Liver (tissue), 9 donors: ENCODE measurements around the gene FAHD2A. TPM values are rescaled to one million over a fixed set of nuclear protein-coding genes. Genes with fewer than 3 reads are reported as not detected.

Source experiments
- DNase-seq: peaks from one replicate; pipeline ENCODE4 v3.0.0-alpha.2; 2017; ENCODE audit warnings: low spot score
- H3K27ac ChIP-seq, 2 donors: one replicate each; pipeline ENCODE4 v1.7.0; 2013; ENCODE audit warnings: inconsistent platforms in 2 of 2, low read length in 2 of 2, control low read depth in 1 of 2, low read depth in 1 of 2, mild to moderate bottlenecking in 1 of 2
- H3K27me3 ChIP-seq, 4 donors: one replicate each; pipeline versions ENCODE4 v1.6.1 to v1.7.0; 2013; ENCODE audit warnings: low read length in 3 of 4, inconsistent platforms in 1 of 4, mild to moderate bottlenecking in 1 of 4, moderate library complexity in 1 of 4; ENCODE audit not compliant: control insufficient read depth in 4 of 4, insufficient read depth in 4 of 4
- H3K36me3 ChIP-seq, 4 donors: one replicate each; pipeline versions ENCODE4 v1.6.1 to v1.7.0; 2013; ENCODE audit warnings: low read length in 3 of 4, mild to moderate bottlenecking in 3 of 4, low read depth in 1 of 4, moderate library complexity in 1 of 4; ENCODE audit not compliant: control insufficient read depth in 4 of 4, insufficient read depth in 3 of 4
- H3K4me1 ChIP-seq, 4 donors: one replicate each; pipeline versions ENCODE4 v1.6.1 to v1.7.0; 2013; ENCODE audit warnings: low read length in 3 of 4, mild to moderate bottlenecking in 3 of 4, moderate library complexity in 1 of 4; ENCODE audit not compliant: control insufficient read depth in 4 of 4, insufficient read depth in 4 of 4
- H3K4me3 ChIP-seq, 3 donors: one replicate each; pipeline versions ENCODE4 v1.6.1 to v1.7.0; 2013; ENCODE audit warnings: low read length in 3 of 3, control low read depth in 1 of 3, low read depth in 1 of 3, mild to moderate bottlenecking in 1 of 3
- H3K9ac ChIP-seq, 2 donors: one replicate each; pipeline ENCODE4 v1.7.0; 2013; ENCODE audit warnings: low read length in 2 of 2, mild to moderate bottlenecking in 2 of 2, moderate library complexity in 2 of 2, control low read depth in 1 of 2, low read depth in 1 of 2
- H3K9me3 ChIP-seq, 4 donors: one replicate each; pipeline versions ENCODE4 v1.6.1 to v1.7.0; 2013; ENCODE audit warnings: low read length in 3 of 4; ENCODE audit not compliant: control insufficient read depth in 4 of 4
- CTCF ChIP-seq: fragments of 150-350 bp; IDR thresholded peaks from 2 replicates; pipeline ENCODE4 v1.5.1; 2017; ENCODE audit warnings: improper control_type of control experiment, low read depth, low read length; ENCODE audit not compliant: missing input control
- EGR1 ChIP-seq, 2 donors: IDR thresholded peaks; 2 replicates each; pipeline ENCODE4 v1.6.1; 2016 to 2018; ENCODE audit warnings: antibody characterized with exemption in 2 of 2, low read depth in 2 of 2
- FOXA1 ChIP-seq: IDR thresholded peaks from 2 replicates; pipeline ENCODE4 v1.6.1; 2016; ENCODE audit warnings: antibody characterized with exemption
- FOXA2 ChIP-seq: IDR thresholded peaks from 2 replicates; pipeline ENCODE4 v1.6.1; 2016; ENCODE audit warnings: antibody characterized with exemption
- HNF4A ChIP-seq, 2 donors: conservative IDR thresholded peaks; 2 replicates each; pipeline ENCODE4 v1.6.1; 2016; ENCODE audit warnings: antibody characterized with exemption in 2 of 2, mild to moderate bottlenecking in 2 of 2
- HNF4G ChIP-seq: IDR thresholded peaks from 2 replicates; pipeline ENCODE4 v1.6.1; 2016; ENCODE audit warnings: antibody characterized with exemption
- JUND ChIP-seq, 2 donors: IDR thresholded peaks; 2 replicates each; pipeline ENCODE4 v1.6.1; 2016; ENCODE audit warnings: antibody characterized with exemption in 2 of 2
- MAX ChIP-seq: IDR thresholded peaks from 2 replicates; pipeline ENCODE4 v1.6.1; 2016; ENCODE audit warnings: antibody characterized with exemption
- NR2F2 ChIP-seq: IDR thresholded peaks from 2 replicates; pipeline ENCODE4 v1.6.1; 2016; ENCODE audit warnings: antibody characterized with exemption
- RXRA ChIP-seq, 2 donors: IDR thresholded peaks; 2 replicates each; pipeline ENCODE4 v1.6.1; 2017 to 2018; ENCODE audit warnings: antibody characterized with exemption in 2 of 2, mild to moderate bottlenecking in 1 of 2
- SP1 ChIP-seq: IDR thresholded peaks from 2 replicates; pipeline ENCODE4 v1.6.1; 2018; ENCODE audit warnings: antibody characterized with exemption, mild to moderate bottlenecking
- TAF1 ChIP-seq: conservative IDR thresholded peaks from 2 replicates; pipeline ENCODE4 v1.6.1; 2016; ENCODE audit warnings: antibody characterized with exemption, mild to moderate bottlenecking
- YY1 ChIP-seq: IDR thresholded peaks from 2 replicates; pipeline ENCODE4 v1.6.1; 2016; ENCODE audit warnings: antibody characterized with exemption, mild to moderate bottlenecking
- WGBS: extraction: QIAGEN DNeasy Blood & Tissue Kit; methylation state at CpG from one replicate; pipeline ENCODE4 v1.1.7; 2013; 5-methylcytosine and 5-hydroxymethylcytosine counted together
- polyA plus RNA-seq, 2 donors: library from polyadenylated mRNA; stranded (reverse) in 1 of 2; unstranded in 1 of 2; fragments of 200-250 nt in 1 of 2; fragments of >200 nt in 1 of 2; fragmentation: Nextera tagmentation in 1 of 2; extraction: Ambion mirVana in 1 of 2; gene quantifications; one replicate each; pipeline versions ENCODE4 v1.2.1 to v1.2.3, GENCODE V29; 2013 to 2015
- total RNA-seq, 2 donors: library from RNA; depleted of rRNA; stranded (reverse); fragments of >200 nt; gene quantifications; one replicate each; pipeline ENCODE4 v1.2.3, GENCODE V29; 2014
- TF ChIP-seq, protein P1 (sequence below): IDR thresholded peaks from 2 replicates; pipeline ENCODE4 v1.6.1; 2016; ENCODE audit warnings: antibody characterized with exemption
- TF ChIP-seq, protein P2 (sequence below): IDR thresholded peaks from 2 replicates; pipeline ENCODE4 v1.6.1; 2016; ENCODE audit warnings: antibody characterized with exemption, mild to moderate bottlenecking
- TF ChIP-seq, protein P3 (sequence below): IDR thresholded peaks from 2 replicates; pipeline ENCODE4 v1.6.1; 2016; ENCODE audit warnings: antibody characterized with exemption
- donor health status: healthy.
- donor health status: healthy.
- donor health status: healthy.
- donor health status: healthy.
- donor health status: healthy.

Gene FAHD2A
- total and polyA plus RNA-seq, 4 donors: 20.1 to 105 (median 69.3) TPM

DNA sequence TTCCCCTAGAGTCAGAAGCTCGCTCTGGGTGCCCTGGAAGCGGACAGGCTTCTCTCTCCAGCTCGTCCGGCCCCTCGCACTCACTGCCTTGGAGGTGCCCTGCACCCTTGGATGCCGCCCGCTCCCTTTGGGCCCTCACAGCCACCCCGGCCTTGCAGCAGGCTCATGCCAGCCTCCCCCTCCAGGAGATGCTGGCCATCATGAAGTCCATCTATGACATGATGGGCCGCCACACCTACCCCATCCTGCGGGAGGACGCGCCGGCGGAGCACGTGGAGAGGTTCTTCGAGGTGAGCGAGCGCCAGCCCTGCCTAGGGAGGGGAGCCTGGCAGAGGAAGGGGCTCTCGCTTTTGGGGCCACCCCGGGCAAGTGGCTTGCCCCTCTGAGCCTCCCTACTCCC lies 20.3 kb upstream of the FAHD2A start:
- WGBS: 96% methylated on average over 20 of the region's 20 CpGs
- Histone ChIP-seq H3K27me3 (no peaks in the 10 kb centered on the region), H3K4me3 (no peak overlapping the region), H3K27ac (no peak overlapping the region), H3K9me3 (no peaks in the 10 kb centered on the region), H3K9ac (no peak overlapping the region), H3K4me1 (peaks cover 4 to 21% (median 13%) of the 10 kb centered on the region in 4 donors), H3K36me3 (no peaks in the 10 kb centered on the region)
- no peak for DNase-seq
- no peak for TF ChIP-seq EGR1 (IDR thresholded peaks at IDR 0.05; ENCODE audit: low read depth in 2 of 2)
- no peak for TF ChIP-seq MAX
- no peak for TF ChIP-seq RXRA (IDR thresholded peaks at IDR 0.05)
- TF ChIP-seq NR2F2: no peak
- TF ChIP-seq, protein P1, sequence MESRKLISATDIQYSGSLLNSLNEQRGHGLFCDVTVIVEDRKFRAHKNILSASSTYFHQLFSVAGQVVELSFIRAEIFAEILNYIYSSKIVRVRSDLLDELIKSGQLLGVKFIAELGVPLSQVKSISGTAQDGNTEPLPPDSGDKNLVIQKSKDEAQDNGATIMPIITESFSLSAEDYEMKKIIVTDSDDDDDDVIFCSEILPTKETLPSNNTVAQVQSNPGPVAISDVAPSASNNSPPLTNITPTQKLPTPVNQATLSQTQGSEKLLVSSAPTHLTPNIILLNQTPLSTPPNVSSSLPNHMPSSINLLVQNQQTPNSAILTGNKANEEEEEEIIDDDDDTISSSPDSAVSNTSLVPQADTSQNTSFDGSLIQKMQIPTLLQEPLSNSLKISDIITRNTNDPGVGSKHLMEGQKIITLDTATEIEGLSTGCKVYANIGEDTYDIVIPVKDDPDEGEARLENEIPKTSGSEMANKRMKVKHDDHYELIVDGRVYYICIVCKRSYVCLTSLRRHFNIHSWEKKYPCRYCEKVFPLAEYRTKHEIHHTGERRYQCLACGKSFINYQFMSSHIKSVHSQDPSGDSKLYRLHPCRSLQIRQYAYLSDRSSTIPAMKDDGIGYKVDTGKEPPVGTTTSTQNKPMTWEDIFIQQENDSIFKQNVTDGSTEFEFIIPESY: no peak
- no peak for TF ChIP-seq HNF4A (conservative IDR thresholded peaks at IDR 0.05)
- TF ChIP-seq HNF4G: no peak
- no peak for TF ChIP-seq SP1
- TF ChIP-seq YY1: no peak
- no peak for TF ChIP-seq JUND (IDR thresholded peaks at IDR 0.05)
- TF ChIP-seq TAF1: no peak
- TF ChIP-seq FOXA2: no peak
- TF ChIP-seq, protein P2, sequence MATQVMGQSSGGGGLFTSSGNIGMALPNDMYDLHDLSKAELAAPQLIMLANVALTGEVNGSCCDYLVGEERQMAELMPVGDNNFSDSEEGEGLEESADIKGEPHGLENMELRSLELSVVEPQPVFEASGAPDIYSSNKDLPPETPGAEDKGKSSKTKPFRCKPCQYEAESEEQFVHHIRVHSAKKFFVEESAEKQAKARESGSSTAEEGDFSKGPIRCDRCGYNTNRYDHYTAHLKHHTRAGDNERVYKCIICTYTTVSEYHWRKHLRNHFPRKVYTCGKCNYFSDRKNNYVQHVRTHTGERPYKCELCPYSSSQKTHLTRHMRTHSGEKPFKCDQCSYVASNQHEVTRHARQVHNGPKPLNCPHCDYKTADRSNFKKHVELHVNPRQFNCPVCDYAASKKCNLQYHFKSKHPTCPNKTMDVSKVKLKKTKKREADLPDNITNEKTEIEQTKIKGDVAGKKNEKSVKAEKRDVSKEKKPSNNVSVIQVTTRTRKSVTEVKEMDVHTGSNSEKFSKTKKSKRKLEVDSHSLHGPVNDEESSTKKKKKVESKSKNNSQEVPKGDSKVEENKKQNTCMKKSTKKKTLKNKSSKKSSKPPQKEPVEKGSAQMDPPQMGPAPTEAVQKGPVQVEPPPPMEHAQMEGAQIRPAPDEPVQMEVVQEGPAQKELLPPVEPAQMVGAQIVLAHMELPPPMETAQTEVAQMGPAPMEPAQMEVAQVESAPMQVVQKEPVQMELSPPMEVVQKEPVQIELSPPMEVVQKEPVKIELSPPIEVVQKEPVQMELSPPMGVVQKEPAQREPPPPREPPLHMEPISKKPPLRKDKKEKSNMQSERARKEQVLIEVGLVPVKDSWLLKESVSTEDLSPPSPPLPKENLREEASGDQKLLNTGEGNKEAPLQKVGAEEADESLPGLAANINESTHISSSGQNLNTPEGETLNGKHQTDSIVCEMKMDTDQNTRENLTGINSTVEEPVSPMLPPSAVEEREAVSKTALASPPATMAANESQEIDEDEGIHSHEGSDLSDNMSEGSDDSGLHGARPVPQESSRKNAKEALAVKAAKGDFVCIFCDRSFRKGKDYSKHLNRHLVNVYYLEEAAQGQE: no peak

DNA sequence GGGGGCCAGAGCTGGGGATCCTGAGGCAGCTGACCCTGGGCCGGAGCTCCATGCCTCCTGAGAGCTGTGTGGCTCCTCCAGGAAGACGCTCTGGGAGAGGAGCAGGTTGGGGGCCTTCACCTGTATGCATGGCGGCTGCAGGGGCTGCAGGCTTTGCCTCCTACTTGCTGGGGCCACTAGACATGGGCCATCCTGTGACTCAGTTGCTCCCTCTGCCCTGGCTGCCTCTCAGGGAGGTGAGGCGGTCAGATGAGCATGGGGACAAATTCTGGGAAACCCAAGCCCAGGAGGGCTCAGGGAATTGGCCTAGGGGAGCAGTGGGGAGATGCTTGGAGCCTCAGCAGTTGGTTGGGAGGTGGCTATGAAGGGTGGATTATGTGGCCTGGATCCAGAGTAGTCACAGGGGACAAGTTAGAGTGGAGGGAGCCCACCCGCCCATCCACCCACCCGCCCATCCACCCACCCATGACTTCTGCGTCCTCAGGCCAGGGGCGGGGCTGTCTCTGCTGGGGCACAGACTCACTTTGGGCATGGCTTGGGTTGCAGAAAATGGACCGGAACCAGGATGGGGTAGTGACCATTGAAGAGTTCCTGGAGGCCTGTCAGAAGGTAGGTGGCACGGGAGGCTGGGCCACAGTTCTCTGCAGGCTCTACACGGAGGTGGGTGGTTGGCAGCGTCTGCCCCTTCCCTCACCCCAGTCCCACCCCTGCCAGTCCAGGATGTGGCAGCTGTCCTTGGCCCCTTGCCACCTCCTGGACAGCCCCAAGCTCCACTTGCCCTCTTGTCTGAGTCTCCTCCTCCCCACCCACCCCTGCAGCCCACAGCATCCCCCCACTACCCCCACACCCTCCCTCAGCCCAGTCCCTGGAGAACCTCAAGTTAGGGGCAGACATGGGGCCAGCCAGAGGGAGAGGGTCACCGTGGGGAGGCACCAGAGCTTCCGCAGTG lies 19.5 kb upstream of the FAHD2A start:
- peak; percentile 29 for DNase-seq
- peaks cover 4 to 21% (median 13%) of the 10 kb centered on the region in 4 donors for H3K4me1 ChIP-seq
- H3K9ac ChIP-seq: no peak overlapping the region
- H3K27ac ChIP-seq: no peak overlapping the region
- no peaks in the 10 kb centered on the region for H3K36me3 ChIP-seq
- no peaks in the 10 kb centered on the region for H3K9me3 ChIP-seq
- WGBS: 93% methylated on average over 14 of the region's 14 CpGs
- no peaks in the 10 kb centered on the region for H3K27me3 ChIP-seq
- no peak overlapping the region for H3K4me3 ChIP-seq
- TF ChIP-seq, protein P3, sequence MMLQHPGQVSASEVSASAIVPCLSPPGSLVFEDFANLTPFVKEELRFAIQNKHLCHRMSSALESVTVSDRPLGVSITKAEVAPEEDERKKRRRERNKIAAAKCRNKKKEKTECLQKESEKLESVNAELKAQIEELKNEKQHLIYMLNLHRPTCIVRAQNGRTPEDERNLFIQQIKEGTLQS: no peak
- no peak for TF ChIP-seq HNF4G
- TF ChIP-seq, protein P2: no peak
- TF ChIP-seq NR2F2: no peak
- TF ChIP-seq JUND (IDR thresholded peaks at IDR 0.05): no peak
- TF ChIP-seq FOXA1: no peak
- TF ChIP-seq MAX: no peak
- TF ChIP-seq RXRA (IDR thresholded peaks at IDR 0.05): no peak
- TF ChIP-seq YY1: no peak
- TF ChIP-seq HNF4A (conservative IDR thresholded peaks at IDR 0.05): no peak
- TF ChIP-seq CTCF: no peak
- no peak for TF ChIP-seq FOXA2
- no peak for TF ChIP-seq EGR1 (IDR thresholded peaks at IDR 0.05; ENCODE audit: low read depth in 2 of 2)
